HG03565 (cell line): ENCODE results near the gene TACSTD2.
A peak's percentile ranks its signal among the peaks of the same experiment; 100 is the strongest.
"Not testable (repeated sequence)": the region's sequence is repeated elsewhere in the genome, so short reads cannot be mapped to it uniquely, and the experiment has no call there.

Experiments
- ATAC-seq: cut with Tn5 transposase; IDR thresholded peaks from one replicate; pipeline ENCODE4 v1.9.1; 2021; ENCODE audit warnings: mild to moderate bottlenecking, moderate library complexity; ENCODE audit not compliant: unreplicated experiment

Gene TACSTD2

DNA sequence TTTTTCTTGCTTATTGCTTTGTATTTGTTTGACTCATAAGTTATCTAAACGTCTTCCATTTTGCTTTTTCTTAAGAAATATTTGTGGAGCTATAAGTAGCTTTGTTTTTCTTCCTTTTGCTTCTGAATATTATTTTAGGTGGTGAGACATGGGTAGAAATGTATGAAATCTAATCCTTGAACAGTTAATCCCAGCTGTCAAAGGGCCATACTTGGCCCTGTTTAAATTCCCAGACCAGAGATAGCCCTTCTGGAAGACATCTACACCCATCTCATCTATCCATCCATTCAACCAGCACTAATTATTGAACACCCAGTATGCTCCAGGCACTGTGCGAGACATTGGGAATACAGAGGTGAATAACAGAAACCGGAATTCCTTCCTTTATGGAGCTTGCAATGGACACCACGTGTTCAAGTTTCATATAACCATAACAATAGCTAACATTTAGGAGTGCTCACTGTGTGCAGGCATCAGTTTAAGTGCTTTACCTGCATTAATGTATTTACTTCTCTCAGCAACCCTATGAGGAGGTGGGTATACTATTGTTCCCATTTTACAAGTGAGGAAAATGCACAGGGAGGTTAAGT lies 8.7 kb downstream of the TACSTD2 start:
- no peak for ATAC-seq

DNA sequence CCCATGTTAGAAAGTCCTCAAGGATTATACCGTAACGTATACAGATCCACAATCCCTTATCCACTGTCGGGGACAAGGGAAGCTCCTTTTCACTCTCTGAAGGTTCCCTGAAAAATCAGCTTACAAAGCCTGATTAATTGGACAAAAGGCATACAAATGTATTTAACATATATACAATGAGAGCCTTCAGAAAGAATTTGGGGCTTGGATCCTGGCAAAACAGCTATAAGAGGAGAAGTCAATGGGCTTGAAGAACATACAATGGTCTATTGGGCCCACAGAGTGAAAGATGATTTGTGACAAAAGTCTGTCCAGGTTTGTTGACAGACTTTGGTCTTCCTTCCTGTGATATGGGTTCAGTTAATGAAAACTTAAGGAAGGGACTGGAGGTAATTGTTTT lies 10.7 kb downstream of the TACSTD2 start:
- ATAC-seq, result no peak

DNA sequence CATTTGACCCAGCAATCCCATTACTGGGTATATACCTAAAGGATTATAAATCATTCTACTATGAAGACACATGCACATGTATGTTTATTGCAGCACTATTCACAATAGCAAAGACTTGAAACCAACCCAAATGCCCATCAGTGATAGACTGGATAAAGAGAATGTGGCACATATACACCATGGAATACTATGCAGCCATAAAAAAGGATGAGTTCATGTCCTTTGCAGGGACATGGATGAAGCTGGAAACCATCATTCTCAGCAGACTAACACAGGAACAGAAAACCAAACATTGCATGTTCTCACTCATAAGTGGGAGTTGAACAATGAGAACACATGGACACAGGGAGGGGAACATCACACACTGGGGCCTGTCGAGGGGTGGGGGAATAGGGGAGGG lies 13.3 kb downstream of the TACSTD2 start:
- ATAC-seq, result not testable (repeated sequence)

DNA sequence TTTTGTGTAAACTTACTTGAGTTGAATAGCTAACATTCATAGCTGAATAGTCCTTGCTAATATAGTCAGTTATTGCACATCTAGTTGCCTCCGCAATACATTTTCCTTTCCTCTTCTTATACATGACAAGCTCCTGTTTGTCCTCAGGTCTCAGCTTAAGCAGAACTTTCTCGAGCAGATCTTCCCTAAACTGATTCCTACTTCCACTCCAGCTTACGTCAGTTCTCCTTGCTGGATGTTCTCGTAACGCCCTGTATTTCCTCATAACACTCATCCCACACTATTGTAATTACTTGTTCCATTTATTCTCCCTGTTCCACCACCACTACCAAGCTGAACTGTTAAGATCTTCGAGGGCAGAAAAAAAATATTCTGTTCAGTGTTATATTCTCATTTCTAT lies 15.4 kb downstream of the TACSTD2 start:
- ATAC-seq, result no peak

DNA sequence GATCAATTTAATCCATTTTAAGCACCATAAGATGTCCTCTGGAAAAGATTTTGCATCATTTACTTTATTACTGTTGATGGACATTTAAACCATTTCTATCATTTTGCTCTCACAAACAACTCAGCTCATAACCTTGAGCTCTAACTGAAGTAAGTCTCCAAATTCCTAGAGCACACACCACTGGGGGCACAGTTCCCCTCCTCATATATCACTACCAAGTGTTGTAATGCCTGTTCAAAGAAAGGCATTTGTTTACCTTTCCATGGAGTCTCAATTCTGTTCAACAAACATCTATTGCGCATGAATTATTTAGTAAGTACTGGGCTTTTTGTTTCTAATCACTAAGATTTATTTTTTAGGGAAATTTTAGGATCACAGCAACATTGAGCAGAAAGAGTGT lies 21.7 kb downstream of the TACSTD2 start:
- no peak for ATAC-seq

DNA sequence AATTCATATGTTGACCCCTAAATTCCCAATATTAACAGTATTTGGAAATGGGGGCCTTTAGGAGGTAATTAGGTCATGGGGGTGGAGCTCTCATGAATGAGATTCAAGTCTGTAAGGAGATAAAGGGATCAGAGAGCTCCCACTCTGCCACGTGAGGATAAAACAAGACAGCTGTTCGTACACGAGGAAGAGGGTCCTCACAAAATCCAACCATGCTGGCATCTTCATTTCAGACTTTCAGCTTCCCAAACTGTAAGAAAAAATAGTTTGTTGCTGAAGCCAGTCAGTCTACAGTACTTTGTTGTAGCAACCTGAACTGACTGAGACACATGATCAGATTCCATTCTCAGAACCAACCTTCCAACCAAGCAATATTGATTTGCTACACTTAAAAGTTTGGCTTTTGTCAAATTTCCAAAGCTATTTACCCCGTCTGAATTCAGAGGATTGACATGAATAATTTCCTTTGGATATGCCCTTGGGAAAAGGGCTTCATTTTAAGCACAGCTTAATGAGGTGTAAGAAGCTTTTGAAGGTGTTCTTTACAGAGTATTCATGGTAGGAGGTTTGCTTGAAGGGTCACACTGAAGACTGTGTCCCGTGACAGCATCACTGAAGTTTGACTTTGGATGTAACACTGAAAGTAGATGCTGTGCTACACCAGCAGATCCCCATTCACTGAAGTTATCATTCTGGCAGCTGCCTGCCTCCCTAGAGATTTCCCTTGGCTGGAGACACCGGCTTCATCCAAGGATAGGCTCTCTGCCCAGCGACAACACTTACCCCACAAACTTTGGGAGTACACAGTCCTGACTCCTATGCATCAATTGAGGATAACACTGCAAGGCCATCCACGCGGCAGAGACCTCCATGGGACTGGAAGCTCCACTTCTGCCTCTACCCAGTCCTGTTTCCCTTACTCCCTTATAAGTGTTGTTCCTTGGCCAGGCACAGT lies 25.6 kb downstream of the TACSTD2 start:
- ATAC-seq, result no peak

DNA sequence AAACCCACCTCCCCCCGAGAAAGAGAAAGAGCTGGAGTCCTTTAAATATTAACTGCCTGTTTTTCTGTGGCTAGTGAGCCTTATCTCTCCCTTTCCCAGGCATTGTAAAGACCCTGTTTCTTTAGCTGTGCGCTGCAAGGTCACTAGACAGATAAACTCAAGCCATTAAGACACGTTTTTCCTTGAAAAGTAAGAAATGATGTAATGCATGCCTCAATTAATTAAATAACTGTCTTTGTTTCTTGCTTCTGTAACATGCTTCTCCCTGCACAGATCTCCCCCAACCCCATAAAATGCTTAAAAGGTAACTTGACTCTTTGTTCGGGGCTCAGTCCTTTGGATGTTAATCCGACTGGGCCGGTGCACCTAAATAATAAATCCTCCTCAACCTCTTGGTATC lies 27.8 kb downstream of the TACSTD2 start:
- ATAC-seq, result not testable (repeated sequence)

DNA sequence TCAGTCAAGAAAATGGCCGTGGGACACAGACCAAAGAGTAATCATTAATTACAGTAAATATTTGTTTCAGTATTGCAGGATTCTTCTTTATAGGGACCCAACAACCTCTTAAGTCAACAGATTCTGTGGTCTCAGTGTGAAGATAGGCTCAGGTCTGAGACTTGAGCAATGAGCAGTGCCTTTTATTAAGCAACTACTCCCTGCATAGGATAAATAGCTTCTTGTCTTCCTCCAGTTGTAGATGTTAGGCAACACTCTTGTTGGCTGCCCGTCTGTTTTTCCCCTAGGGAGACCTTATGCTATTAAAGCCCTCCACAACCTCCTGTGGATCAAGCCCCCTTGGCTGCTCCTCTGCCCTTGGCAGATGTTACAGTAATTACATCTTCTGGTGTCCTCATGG lies 28.7 kb downstream of the TACSTD2 start:
- no peak for ATAC-seq

DNA sequence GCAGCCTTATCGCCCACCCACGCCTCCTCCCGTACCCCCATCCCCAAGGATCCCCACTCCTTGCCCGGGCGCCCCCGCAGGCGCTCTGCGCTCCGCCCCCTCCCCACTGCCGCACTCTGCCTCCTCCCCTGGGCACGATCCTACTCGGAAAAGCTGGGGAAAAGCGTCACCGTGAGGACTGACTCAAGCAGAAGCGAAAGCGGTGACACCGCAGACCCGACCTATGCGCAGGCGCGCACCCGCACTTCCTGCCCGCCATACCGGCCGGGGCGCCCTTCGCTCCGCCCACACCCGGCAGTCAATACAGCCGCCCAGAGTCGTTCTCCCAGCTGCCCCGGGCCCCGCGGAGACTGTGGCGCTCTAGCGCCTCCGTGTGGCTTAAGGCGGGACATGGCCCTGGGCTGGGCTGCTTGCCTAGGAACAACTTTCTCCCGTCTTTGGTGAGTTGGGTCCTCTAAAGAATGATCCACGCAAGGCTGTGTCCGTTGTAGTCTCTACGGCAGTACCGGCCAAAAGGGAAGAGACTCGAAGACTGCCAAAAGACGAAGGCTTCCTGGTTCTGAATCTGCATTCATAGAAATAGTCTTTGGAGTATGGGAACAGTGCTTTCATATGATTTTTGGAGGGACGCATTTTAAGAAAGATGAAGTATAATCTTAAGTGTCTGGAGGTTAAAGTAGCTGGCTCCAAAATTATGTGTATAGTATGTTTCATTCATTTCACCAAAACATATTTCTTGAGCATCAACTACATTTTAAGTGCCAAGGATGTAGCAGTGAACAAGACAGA lies 30.3 kb downstream of the TACSTD2 start, which contains the start of gene OMA1:
TSS of gene OMA1 (minus strand) at position 207 of the 789 bp plus-strand sequence. CDS start 7,432 bp downstream, outside the sequence.
- peak; percentile 95 for ATAC-seq

DNA sequence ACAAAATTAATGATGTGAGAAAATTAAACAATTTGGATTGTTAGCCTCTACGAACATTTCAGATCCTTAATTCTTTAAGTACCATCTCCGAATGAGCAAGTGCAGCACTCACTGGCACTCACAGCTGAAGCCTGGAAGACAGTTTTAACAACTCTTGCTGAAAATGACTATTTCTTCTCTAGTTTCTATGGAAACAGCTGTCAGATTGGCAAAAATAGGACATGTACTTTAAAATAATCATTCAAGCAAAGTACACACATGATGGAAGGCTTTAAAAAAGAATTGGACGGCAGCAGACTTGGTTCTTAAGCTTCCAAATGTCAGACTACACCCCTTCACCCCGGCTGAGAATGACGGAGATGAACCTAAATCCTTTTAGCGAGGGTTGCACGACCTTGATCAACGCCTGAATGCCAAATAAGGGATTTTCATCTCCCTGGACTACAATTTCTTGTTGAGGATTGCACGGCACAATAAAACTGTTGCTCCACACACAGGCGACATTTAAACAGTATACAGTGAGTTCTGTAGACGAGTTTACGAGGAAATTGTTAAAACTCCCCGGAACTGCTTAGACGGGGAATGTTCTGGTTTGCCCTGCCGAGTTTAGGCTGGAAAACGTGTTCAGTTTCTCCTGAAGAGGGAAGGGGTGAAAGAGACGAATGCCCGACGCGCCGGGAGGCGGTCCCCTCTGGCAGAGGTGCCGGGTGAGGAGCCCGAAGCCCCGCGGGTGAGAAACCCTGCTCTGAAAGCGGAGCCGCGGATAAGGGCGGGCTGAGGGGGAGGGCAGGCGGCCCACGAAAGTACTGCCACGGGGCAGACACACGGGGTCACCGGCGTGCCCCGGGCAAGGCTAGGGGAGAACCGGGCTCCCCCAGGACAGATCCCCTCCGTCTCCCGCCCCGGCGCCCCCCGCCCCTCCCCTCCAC lies 31.2 kb downstream of the TACSTD2 start:
- peak; percentile 23 for ATAC-seq

DNA sequence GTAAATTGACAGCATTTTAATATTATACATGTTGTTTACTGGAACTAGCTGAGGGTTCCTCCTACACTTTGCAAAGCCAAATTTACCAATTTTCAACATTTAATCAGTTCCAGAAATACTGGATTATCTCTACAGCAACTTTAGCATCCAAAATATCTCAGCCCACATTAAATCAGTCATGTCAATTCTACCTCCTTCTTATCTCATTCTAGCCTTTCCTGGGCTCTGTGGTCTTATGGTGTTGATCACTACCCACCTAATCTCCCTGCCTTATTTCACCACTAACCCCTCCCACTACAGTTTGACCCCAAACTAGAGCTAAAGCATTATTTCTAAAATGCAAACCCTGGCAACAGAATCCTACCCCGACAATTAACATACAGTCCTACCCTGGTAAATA lies 33.8 kb downstream of the TACSTD2 start:
- no peak for ATAC-seq

DNA sequence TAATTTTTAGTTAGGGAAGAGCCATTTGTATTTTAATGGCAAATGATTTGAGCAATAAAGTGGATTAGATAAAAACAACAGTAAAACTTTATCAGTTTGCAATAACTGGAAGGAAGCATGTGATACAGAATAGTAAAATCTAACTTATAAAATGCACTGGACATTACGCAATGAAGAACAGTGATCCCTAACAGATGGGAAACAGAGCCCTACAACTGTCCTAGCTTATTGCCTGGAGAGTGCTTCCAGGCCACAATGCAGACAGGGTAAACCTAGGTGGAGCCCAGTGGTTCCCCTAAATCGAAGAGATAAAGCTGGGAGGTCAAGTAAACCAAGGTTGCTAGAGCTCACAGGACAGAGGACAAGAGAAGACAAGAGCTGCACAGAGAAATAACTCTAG lies 37.5 kb downstream of the TACSTD2 start:
- ATAC-seq, result no peak

DNA sequence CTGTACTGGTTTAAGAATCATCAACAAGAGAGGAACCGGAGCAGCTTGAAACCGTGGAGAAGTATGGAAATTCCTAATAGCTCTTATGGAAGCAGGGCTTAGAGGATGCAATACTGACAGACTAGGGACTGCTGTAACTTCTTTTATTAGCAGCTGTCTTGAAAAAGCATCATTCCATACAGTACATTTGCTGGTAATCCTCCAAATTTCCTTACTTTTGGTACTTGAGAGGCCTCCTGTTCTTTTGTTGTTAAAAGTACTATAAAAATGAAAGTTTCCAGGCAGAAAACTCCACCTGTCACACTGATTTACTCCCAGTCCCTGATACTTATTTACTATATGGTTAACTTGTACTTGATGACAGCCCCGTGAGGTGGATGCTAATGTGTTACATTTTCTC lies 38.2 kb downstream of the TACSTD2 start:
- no peak for ATAC-seq

DNA sequence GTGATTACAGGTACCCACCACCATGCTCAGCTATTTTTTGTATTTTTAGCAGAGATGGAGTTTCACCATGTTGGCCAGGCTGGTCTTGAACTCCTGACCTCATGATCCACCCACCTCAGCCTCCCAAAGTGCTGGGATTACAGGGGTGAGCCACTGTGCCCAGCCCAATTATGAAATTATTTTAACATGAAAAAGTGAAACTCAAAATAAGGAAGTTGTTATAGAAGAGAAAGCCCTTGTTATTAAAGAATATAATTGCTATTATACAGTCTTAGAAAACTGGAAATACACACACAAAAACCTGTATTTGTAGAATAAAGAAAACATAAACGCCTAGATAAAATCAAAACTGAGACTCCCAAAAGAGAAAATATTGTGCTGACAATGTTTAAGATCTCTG lies 45.2 kb downstream of the TACSTD2 start:
- ATAC-seq, result not testable (repeated sequence)

DNA sequence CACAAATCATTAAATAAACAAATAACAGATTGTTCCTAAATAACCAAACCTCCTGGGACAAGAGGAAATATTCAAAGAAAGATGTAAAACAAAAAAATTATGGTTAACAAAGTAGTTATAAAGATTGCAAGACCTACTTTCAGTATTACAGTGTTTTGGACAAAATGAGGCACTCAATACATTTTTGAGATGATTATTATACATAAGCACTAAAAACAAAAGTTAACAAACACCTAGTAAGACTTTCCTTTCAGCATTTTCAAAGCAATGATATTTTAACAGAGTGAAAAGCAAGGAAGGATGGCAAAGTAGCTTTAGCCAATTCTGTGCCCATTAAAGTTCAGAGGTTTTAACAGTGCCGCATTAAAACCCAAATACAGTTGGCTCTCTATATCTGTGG lies 47.8 kb downstream of the TACSTD2 start:
- ATAC-seq, result no peak

DNA sequence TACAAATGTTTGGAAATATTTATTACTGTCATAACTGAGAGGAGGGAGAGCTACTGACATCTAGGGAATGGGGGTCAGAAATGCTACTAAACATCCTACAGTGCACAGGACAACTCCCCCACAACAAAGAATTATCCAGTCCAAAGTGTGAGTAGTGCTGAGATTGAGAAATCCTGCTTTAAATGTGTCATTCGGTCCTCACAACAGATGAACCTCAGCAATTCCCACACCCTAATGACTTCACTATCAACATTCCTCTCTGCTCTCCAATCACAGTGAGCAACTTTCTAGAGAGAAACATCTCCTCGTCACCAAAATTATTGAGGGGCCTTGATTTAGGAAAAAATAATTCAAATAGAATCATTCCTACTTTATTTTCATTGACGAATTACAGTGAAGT lies 48.5 kb downstream of the TACSTD2 start:
- no peak for ATAC-seq
